Upper lobe of left lung (tissue), 4 donors: ENCODE data around the gene HLA-DRB1.

Experiments
- CTCF ChIP-seq, 6 experiments: fragments of 450-650 bp in 4 of 6; fragments of 200-600 bp in 2 of 6; sonication (generic) in 2 of 6; IDR thresholded peaks; one replicate each; pipeline ENCODE4 v1.5.1; 2016 to 2019; ENCODE audit warnings: antibody characterized with exemption in 6 of 6
- EP300 ChIP-seq, 4 donors: sonication (generic); formaldehyde crosslinking; IDR thresholded peaks; one replicate each; pipeline ENCODE4 v1.5.1; 2017; ENCODE audit warnings: antibody characterized with exemption in 4 of 4, control low read depth in 2 of 4
- POLR2A ChIP-seq, 4 donors: fragments of 450-650 bp; IDR thresholded peaks; one replicate each; pipeline ENCODE4 v1.5.1; 2016 to 2017; ENCODE audit warnings: antibody characterized with exemption in 4 of 4, mild to moderate bottlenecking in 2 of 4
- POLR2AphosphoS5 ChIP-seq, 2 donors: sonication (generic); formaldehyde crosslinking; IDR thresholded peaks; one replicate each; pipeline ENCODE4 v1.5.1; 2017; ENCODE audit warnings: antibody characterized with exemption in 2 of 2

- no peak for TF ChIP-seq CTCF (IDR thresholded peaks at IDR 0.05)
- no peak for TF ChIP-seq POLR2AphosphoS5 (IDR thresholded peaks at IDR 0.05)
- TF ChIP-seq POLR2A (IDR thresholded peaks at IDR 0.05): no peak
- TF ChIP-seq EP300 (IDR thresholded peaks at IDR 0.05): no peak
Observed at GRCh38 chr6:32597024-32597423, 7.4 kb upstream of the HLA-DRB1 start.
